Stimulated activated CD4-positive, alpha-beta T cell treated with anti-CD3 and anti-CD28 coated beads, Interleukin-4, amount 100 ng/mL, for 1 hour (primary cell): ENCODE measurements around the gene SPEG.

ENCODE experiments used
- DNase-seq: peaks from one replicate; pipeline ENCODE4 v3.0.0-alpha.2; 2020

The SPEG gene

GRCh38 chr2:219426068-219426443, 8.6 kb upstream of the SPEG start:
- no peak for DNase-seq

- DNase-seq: no peak
Observed at GRCh38 chr2:219426534-219427136, 8.0 kb upstream of the SPEG start.

DNA sequence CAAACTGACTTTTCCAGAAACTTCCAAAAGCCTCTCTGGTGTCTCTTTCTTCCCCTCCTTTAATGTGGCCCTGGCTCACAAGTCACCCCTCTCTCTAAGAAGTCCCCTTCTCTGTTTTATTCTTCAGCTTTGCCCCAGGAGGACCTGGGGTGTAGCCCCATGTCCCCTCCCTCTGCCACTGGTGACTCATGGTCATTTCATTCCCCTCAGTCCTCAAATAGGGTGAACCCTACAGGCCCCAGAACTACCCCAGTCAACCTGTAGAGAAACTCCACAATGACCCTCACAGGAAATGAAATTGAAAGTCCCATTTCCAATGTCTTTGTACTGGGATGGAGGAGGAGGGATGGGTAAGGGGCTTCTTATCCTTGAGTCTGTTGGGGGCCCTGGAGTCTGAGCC, 6.2 kb upstream of the SPEG start:
- no peak for DNase-seq

DNA sequence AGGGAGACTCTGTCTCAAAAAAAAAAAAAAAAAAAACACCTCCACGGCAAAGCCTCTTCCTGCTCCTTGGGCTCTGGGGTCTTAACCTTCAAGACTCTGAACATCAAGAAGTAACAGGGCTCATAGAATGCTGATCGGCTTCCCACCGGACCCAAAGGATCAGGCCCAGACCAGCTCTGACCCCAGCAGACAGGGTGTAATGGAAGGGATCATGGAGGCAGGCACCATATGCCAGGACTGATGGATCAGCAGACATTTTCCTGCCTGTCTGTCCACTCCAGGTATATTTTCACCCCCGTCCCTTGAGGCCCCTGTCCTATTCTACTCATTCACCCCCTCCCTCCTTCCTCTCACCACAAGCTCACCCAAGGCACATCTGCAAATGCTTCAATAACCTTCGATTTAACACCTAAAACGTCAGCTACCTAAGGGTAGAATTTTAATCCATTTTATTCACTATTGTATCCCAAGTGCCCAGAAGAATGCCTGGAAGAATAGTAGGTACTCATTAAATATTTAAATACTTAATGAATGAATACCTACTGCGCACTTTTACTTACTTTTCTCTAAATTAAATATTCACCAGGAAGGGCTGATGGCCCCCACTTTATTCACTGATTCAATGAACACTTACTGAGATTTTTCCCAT, 4.6 kb upstream of the SPEG start:
- no peak for DNase-seq

DNA sequence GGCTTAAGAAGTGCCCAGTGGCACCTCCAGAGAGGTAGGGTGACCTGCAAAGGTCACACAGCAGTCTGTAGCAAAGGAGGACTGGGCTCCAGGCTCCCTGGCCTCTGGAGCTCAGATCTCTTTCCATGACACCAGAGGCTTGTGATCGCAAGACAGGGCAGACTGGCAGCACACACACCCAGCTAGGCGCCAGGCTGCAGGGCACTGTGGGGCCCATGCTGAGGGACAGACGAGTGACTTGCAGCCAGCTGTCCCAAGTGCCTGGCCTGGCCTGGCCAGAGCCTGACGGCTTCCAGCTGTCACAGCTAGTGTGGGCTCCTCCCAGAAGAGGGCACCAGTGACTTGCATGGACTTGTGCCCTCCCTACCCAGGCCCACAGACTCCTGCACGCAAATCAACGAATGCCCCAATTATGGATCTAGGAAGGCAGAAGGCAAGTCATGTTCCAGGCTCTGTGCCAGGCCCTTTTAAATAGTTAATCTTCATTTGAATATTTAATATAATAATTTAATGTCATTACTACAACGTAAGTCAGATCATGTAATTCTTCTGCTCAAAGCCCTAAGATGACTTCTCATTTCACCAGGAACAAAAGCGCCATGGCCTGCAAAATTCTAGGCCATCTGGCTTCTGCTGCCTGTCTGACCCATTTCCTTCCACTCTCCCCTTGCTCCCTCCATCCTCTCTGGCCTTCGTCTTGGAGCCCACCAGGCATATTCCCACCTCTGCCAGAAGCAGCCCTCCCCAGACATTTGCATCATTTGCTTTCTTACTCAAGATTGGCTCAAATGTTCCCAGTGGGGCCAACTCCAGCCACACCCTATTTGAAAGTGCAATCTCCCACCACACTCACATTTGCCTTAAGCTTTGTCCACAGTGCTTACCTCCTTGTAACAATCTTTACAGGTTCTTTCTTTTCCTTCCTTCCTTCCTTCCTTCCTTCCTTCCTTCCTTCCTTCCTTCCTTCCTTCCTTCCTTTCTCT, 3.7 kb upstream of the SPEG start:
- no peak for DNase-seq

- DNase-seq: peak; percentile 40
Observed at GRCh38 chr2:219433666-219434467, 776 bp upstream of the SPEG start.

DNA sequence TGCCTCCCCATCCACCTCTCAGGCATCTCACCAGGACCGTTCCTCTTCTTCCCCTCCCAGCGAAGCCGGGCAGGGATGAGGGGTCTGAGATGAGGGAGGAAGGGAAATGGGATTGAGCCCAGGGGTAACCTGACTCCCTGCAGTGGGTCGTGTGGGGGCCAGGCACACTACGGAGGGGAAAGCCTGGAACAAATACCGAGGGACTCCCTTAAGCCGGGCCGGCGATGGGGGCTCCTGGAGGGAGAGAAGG, 250 bp upstream of the SPEG start:
- DNase-seq: no peak

DNA sequence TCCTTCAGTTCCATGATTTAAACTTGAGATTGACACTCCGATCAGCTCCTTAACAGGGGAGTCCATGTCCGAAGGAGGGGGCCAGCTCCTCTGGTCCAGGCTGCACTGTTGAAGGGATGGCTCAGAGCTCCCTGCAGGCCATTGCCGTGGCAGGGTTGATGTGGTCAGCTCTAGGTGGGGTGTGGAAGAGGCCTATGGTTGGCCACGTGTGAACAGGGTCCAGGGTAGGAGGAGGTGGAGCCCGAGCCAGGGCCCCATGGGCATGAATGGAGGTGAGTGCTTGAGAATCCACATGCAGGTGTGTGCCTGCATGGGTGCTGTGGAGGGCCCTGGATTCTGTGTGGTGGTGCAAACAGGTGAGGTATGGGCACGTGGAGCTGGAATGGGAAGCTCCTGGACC, 1.1 kb downstream of the SPEG start:
- no peak for DNase-seq

DNA sequence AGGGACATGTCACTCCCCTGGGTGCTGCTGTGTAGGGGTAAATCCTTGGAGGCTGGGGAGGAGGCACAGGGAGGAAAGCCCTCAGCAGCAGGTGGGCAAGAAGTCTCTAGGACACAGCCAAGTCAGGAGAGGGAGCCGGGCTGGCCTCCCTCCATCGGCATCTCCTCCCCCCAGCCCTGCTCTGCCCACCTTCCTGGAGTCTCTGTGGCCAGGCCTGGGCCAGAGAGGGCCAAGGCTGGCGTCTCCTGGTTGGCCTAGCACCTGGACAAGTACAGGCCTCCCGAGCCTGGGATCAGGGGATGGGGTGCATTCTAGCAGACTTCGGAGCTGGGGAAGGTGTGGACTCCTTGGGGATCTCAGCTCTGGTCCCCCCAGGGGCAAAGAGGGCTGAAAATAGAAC, 1.8 kb downstream of the SPEG start:
- no peak for DNase-seq

DNA sequence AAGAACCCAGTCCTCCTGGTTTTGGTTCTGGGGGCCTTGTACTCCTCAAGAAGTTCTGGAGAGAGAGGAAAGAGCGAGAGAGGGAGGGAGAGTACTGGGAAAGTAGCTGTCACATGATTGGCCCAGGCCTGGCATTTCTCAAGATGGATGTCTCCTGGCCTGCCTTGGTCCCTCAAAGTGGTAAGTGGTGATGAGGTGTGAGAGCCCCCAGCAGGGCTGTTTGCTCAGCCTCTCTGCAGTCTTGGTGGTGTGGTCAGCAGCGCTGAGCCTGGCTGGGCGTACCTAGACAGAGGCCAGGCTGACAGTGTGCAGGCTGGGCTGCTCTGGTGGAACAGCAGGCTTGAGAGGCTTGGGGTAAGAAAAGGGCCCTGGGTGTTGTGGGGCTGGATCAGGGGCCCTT, 2.5 kb downstream of the SPEG start:
- DNase-seq: no peak

DNA sequence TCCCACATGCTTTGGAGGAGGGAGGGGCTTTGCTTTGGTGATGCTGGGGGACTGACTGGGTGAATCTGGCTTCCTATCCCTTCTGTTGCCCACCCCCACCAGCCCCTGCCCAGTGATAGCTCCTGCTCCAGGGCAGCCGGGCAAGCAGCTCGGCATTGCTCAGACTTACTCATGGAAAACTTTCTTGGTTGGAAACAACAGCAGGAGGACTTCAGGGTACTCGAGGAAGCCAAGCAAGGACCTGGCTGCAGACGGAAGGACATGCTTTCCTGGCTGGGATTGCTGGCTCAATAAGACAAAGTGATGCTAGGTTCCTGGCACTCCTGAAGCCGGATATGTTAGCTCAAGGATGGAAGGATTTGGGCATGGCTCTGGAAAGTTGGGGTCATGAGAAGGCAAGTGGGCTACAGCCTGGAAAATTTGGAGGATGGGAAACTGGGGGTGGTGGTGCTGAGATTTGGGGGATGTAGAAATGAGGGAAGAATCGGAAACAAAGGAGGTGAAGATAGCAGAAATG, 3.1 kb downstream of the SPEG start:
- DNase-seq: no peak

DNA sequence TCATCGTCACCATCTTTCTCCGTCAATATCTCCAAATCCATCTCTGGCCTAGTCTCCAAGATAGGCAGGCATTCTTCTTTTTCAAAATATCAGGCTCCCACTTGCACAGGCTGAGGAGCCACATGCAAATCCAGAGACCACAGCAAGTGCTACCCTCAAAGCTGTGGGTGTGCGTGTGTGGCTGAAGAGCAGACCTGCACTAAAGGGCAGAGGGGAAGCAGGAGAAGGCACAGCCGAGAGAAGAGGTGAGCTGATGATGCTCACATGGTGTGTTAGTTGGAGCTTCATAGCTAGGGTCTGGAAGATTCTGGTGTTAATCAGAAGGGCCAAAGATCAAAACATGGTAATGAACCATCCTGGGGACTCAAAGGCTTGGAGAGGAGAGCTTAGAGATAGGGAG, 3.8 kb downstream of the SPEG start:
- DNase-seq: no peak

DNA sequence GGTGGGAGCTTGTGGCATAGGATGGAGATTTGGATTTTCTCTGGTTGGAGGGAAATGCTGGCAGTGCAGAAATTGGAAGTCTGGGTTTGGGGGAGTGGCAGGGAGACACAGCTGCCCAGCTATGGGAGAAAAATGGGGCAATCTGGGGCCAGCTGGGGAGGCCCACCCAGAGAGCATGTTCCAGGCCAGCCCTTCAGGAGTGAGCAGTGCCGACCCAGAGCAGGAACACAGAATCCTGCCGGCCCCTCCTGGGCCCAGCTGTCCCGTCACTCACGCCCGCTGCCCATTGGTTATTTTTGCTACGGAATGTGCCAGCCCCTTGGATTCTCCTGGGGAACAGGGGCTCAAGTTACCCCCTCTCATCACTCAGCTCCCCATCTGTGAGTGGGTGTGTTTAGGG, 4.9 kb downstream of the SPEG start:
- DNase-seq: no peak

- no peak for DNase-seq
Observed at GRCh38 chr2:219440388-219441256, 6.0 kb downstream of the SPEG start.

DNA sequence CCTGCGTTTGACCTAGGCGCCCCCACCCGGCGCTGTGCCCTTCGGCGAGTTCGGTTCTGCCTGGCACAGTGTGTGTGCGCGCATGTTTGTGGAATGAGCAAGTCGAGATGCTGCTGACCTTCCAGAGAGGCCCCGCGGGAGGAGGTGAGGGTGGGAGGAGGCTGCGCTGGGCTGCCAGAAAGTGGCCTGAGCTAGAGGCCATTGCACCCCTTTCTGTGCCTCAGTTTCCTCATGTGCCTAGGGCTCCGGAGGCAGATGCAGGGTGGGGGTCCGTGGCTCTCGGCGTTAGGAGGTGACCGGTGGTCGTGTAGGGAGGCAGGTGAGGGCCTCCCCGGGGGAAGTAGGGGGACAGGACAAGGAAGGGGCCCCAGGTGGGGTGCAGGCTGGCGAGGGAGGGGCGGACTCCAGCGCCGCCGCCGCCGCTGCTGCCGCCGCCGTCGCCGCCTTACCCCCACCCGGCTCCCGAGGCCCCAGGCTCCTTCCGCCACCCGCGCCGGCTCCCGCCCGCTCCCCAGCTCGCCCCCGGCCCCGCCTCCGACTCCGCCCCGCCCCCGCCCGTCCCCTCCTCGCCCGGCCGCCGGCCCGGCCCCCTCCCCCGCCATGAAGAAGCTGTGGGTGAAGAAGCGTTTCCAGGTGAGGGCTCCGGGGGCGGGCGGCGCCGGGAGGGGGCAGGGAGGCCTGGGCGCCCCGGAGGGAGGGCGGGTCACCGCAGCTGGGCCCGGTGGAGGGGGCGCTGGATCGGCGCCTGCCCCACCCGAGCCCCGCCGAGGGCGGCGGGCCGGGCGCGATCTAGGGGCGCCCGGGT, 7.0 kb downstream of the SPEG start:
- peak; percentile 61 for DNase-seq

DNA sequence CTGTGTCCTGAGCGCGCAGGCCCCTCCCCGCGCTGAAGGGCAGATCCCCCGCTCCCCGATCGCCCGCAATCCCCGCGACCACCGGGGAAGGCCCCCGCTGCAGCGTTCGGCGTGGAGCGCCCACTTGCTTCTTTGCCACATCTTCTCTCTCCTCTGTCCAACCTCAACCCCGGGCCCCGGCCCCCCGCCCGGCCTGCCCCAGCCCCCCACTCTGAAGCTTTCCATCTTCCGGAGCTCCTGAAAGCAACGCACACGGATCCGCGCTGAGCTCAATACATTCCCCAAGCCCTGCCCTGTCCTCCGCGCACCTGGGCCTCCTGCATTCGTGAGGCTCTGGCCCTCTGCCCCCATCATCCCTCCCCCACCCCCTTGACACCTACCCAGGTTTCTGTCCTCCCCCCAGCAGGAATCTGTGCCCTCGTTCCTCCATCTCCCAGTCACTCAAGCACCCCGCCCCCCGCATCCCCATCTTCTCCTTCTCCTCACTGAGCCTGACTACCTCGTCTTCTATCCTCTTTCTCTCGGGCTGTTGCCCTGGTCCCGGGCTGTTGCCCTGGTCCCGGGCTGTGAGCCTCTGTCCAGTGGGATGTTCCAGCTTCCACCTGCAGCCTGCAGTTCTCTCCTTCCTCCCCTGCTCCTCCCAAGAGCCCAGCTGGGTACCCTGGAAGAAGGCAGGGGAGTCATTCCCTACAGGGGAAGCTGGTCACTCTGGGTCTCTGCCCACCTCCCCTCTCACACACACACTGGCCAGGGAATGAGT, 7.8 kb downstream of the SPEG start:
- DNase-seq: no peak

GRCh38 chr2:219443016-219443696, 8.5 kb downstream of the SPEG start:
- no peak for DNase-seq

DNA sequence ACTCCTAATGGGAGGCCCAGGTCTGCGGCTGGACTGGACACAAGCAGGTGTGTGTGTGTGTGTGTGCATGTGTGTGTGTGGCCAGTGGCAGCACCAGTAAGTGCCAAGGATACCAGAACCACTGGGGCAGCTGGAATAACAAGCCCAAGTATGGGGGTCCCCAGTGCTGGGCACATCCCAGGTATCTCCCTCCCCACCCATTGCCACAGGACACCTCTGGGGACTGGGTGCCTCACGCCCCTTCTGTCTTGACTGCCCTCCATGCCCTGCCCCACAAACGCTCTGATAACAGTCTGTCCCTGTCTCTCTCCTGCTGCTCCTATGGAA, 9.0 kb downstream of the SPEG start:
- DNase-seq: no peak

GRCh38 chr2:219444566-219445091, 10.0 kb downstream of the SPEG start:
- DNase-seq: no peak

DNA sequence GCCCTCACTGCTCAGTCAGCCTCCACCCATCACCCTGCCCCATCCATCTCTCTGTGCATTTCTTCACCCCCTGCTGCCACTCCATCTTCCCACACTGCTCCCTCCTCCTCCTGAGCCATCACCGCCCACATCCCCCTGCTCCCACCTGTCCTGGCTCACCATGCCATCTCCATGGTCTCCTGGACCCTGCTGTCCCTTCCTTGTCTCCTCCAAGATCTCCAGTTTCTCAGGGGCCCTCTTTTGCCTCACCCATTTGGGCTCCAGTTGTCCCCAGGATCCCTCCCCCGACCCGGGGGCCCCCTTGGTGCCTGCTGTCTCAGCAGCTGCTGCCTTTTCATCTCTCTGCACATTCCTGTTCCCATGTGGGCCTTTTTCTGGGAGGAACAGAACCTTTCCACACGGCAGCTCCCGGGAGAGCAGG, 10.6 kb downstream of the SPEG start:
- no peak for DNase-seq
